Tibial nerve (tissue), 4 donors: ENCODE measurements around the gene CDNF. TPM values are rescaled to one million over a fixed set of nuclear protein-coding genes. Genes with fewer than 3 reads are reported as not detected.
"Not testable (repeated sequence)": the region's sequence is repeated elsewhere in the genome, so short reads cannot be mapped to it uniquely, and the experiment has no call there.

Experiments
- DNase-seq, 2 donors: peaks; one replicate each; pipeline ENCODE4 v3.0.0-alpha.2; 2019; ENCODE audit warnings: low spot score in 2 of 2
- H3K27ac ChIP-seq, 4 donors: fragments of 200-600 bp; sonication (generic) in 3 of 4; one replicate each; pipeline ENCODE4 v1.5.1; 2017 to 2019; ENCODE audit warnings: mild to moderate bottlenecking in 1 of 4
- H3K27me3 ChIP-seq, 2 donors: fragments of 200-600 bp; sonication (generic) in 1 of 2; one replicate each; pipeline versions ENCODE4 v1.5.1 to v1.6.0; 2017 to 2019
- H3K36me3 ChIP-seq, 3 donors: fragments of 200-600 bp; sonication (generic); one replicate each; pipeline ENCODE4 v1.5.1; 2018 to 2019
- H3K4me1 ChIP-seq, 4 donors: fragments of 200-600 bp; sonication (generic) in 3 of 4; one replicate each; pipeline ENCODE4 v1.5.1; 2017 to 2019
- H3K4me3 ChIP-seq, 4 donors: fragments of 200-600 bp; sonication (generic) in 3 of 4; one replicate each; pipeline ENCODE4 v1.5.1; 2017 to 2019; ENCODE audit warnings: mild to moderate bottlenecking in 1 of 4, moderate library complexity in 1 of 4
- H3K9me3 ChIP-seq, 4 donors: fragments of 200-600 bp; sonication (generic) in 3 of 4; one replicate each; pipeline ENCODE4 v1.5.1; 2017 to 2019
- CTCF ChIP-seq, 5 experiments: fragments of 200-600 bp in 3 of 5; fragments of 450-650 bp in 2 of 5; sonication (generic) in 3 of 5; IDR thresholded peaks; one replicate each; pipeline ENCODE4 v1.5.1; 2016 to 2019; ENCODE audit warnings: antibody characterized with exemption in 5 of 5, mild to moderate bottlenecking in 3 of 5, moderate library complexity in 2 of 5
- EP300 ChIP-seq, 2 donors: sonication (generic); formaldehyde crosslinking; IDR thresholded peaks; one replicate each; pipeline ENCODE4 v1.6.1; 2017; ENCODE audit warnings: antibody characterized with exemption in 2 of 2, mild to moderate bottlenecking in 1 of 2
- POLR2A ChIP-seq, 2 donors: fragments of 450-650 bp; IDR thresholded peaks; one replicate each; pipeline ENCODE4 v1.6.1; 2017; ENCODE audit warnings: antibody characterized with exemption in 2 of 2, mild to moderate bottlenecking in 2 of 2, moderate library complexity in 2 of 2
- WGBS, 2 donors: methylation state at CpG; one replicate each; pipeline ENCODE4 v1.1.5; 2018; 5-methylcytosine and 5-hydroxymethylcytosine counted together
- total RNA-seq, 4 donors: library from RNA; depleted of rRNA; stranded (reverse); fragments of >200 nt; gene quantifications; one replicate each; pipeline ENCODE4 v1.1.0, GENCODE V29; 2016

CDNF gene
- total RNA-seq, 4 donors from 2014 or later = 1.2 to 5.0 (median 4.6) TPM; not detected in 1

GRCh38 chr10:14821635-14822375, 16.0 kb downstream of the CDNF start:
- TF ChIP-seq EP300 (IDR thresholded peaks at IDR 0.05) = no peak
- TF ChIP-seq CTCF (IDR thresholded peaks at IDR 0.05) = no peak
- TF ChIP-seq POLR2A (IDR thresholded peaks at IDR 0.05) = no peak
- H3K4me3 ChIP-seq = no peak overlapping the region
- 76 to 91% methylated on average over 6 of the region's 6 CpGs for WGBS, 2 donors
- no peaks in the 10 kb centered on the region for H3K9me3 ChIP-seq
- no peaks in the 10 kb centered on the region for H3K4me1 ChIP-seq
- no peak overlapping the region for H3K27ac ChIP-seq
- no peaks in the 10 kb centered on the region for H3K36me3 ChIP-seq
- DNase-seq = no peak
- H3K27me3 ChIP-seq = no peaks in the 10 kb centered on the region

- Histone ChIP-seq H3K27ac (no peak overlapping the region), H3K9me3 (no peaks in the 10 kb centered on the region), H3K4me3 (no peak overlapping the region), H3K4me1 (no peaks in the 10 kb centered on the region), H3K27me3 (no peaks in the 10 kb centered on the region), H3K36me3 (no peaks in the 10 kb centered on the region)
- no peak for TF ChIP-seq CTCF (IDR thresholded peaks at IDR 0.05)
- no peak for TF ChIP-seq POLR2A (IDR thresholded peaks at IDR 0.05)
- no peak for TF ChIP-seq EP300 (IDR thresholded peaks at IDR 0.05)
- 89 to 91% methylated on average over 5 of the region's 5 CpGs for WGBS, 2 donors
- DNase-seq = no peak
Measured at GRCh38 chr10:14820775-14821154, 17.1 kb downstream of the CDNF start.

- TF ChIP-seq EP300 (IDR thresholded peaks at IDR 0.05) (no peak), CTCF (IDR thresholded peaks at IDR 0.05) (no peak), POLR2A (IDR thresholded peaks at IDR 0.05) (no peak)
- Histone ChIP-seq H3K27ac (no peak overlapping the region), H3K9me3 (no peaks in the 10 kb centered on the region), H3K4me3 (no peak overlapping the region), H3K36me3 (no peaks in the 10 kb centered on the region), H3K27me3 (no peaks in the 10 kb centered on the region), H3K4me1 (no peaks in the 10 kb centered on the region)
- 94% methylated on average over 10 of the region's 10 CpGs for WGBS, 2 donors
- DNase-seq = no peak
Measured at GRCh38 chr10:14820010-14820774, 17.6 kb downstream of the CDNF start.

GRCh38 chr10:14816717-14817116, 21.1 kb downstream of the CDNF start:
- not testable (repeated sequence) for H3K9me3 ChIP-seq, H3K27me3 ChIP-seq, H3K4me1 ChIP-seq, H3K36me3 ChIP-seq, DNase-seq, H3K4me3 ChIP-seq, H3K27ac ChIP-seq
- WGBS, 2 donors = 95 to 98% methylated on average over 7 of the region's 7 CpGs

GRCh38 chr10:14815681-14816080, 22.2 kb downstream of the CDNF start:
- H3K4me3 ChIP-seq = no peak overlapping the region

More at GRCh38 chr10:14815681-14816080, 22.2 kb downstream of the CDNF start:
- Histone ChIP-seq H3K36me3 (no peaks in the 10 kb centered on the region), H3K27me3 (no peaks in the 10 kb centered on the region), H3K27ac (no peak overlapping the region), H3K9me3 (no peaks in the 10 kb centered on the region), H3K4me1 (no peaks in the 10 kb centered on the region)
- 86 to 89% methylated on average over 6 of the region's 6 CpGs for WGBS, 2 donors
- no peak for DNase-seq
- no peak for TF ChIP-seq EP300 (IDR thresholded peaks at IDR 0.05)
- TF ChIP-seq POLR2A (IDR thresholded peaks at IDR 0.05) = no peak
- TF ChIP-seq CTCF (IDR thresholded peaks at IDR 0.05) = no peak
